H54 (cell line): ENCODE data around the gene SPAG9.

Experiments used
- DNase-seq: peaks from one replicate; pipeline ENCODE4 v3.0.0; 2011; ENCODE audit warnings: low spot score, mixed read lengths; ENCODE audit not compliant: insufficient read length
- FAIRE-seq: peaks from 3 replicates; lab custom pipeline; 2011; peaks lifted over from hg19 to GRCh38; lab: Jason Lieb, UNC
- POLR2A ChIP-seq: IDR thresholded peaks from 2 replicates; pipeline ENCODE4 v1.6.1; 2011; ENCODE audit warnings: low read depth, mild to moderate bottlenecking, low read length

Gene SPAG9

GRCh38 chr17:50993544-50993943 is 127.1 kb downstream of the SPAG9 start:
- TF ChIP-seq POLR2A, result no peak
- DNase-seq (no peak), FAIRE-seq (no peak)

GRCh38 chr17:50989149-50989548 is 131.5 kb downstream of the SPAG9 start:
- no peak for DNase-seq
- FAIRE-seq, result no peak
- no peak for TF ChIP-seq POLR2A

GRCh38 chr17:50988427-50988826 is 132.2 kb downstream of the SPAG9 start:
- DNase-seq (no peak), FAIRE-seq (peak; percentile 36)
- no peak for TF ChIP-seq POLR2A

- peak; percentile 23 for DNase-seq
- no peak for TF ChIP-seq POLR2A
- FAIRE-seq, result peak; percentile 98
Measured at GRCh38 chr17:50986989-50987660, 133.5 kb downstream of the SPAG9 start.

GRCh38 chr17:50981279-50981678 is 139.4 kb downstream of the SPAG9 start:
- no peak for DNase-seq
- no peak for FAIRE-seq
- TF ChIP-seq POLR2A, result no peak

GRCh38 chr17:50979524-50979927 is 141.1 kb downstream of the SPAG9 start:
- DNase-seq (no peak), FAIRE-seq (no peak)
- TF ChIP-seq POLR2A, result no peak

- FAIRE-seq, result no peak
- no peak for DNase-seq
- no peak for TF ChIP-seq POLR2A
Measured at GRCh38 chr17:50977487-50978159, 143.0 kb downstream of the SPAG9 start.

GRCh38 chr17:50976951-50977472 is 143.7 kb downstream of the SPAG9 start:
- DNase-seq, result no peak
- TF ChIP-seq POLR2A, result no peak
- FAIRE-seq, result no peak

GRCh38 chr17:50973557-50974494 is 146.8 kb downstream of the SPAG9 start:
- no peak for TF ChIP-seq POLR2A
- FAIRE-seq (no peak), DNase-seq (no peak)

- FAIRE-seq, result no peak
- TF ChIP-seq POLR2A, result no peak
- no peak for DNase-seq
Measured at GRCh38 chr17:50972577-50972976, 148.1 kb downstream of the SPAG9 start.

- FAIRE-seq, result no peak
- no peak for TF ChIP-seq POLR2A
- DNase-seq, result no peak
Measured at GRCh38 chr17:50967795-50968194, 152.9 kb downstream of the SPAG9 start.

- no peak for FAIRE-seq
- no peak for TF ChIP-seq POLR2A
- DNase-seq, result no peak
Measured at GRCh38 chr17:50966163-50966666, 154.5 kb downstream of the SPAG9 start.

GRCh38 chr17:50963139-50963538 is 157.5 kb downstream of the SPAG9 start:
- TF ChIP-seq POLR2A, result no peak
- FAIRE-seq (no peak), DNase-seq (no peak)
